Subcutaneous abdominal adipose tissue (tissue), 5 donors: ENCODE data around the gene THAP2.

ENCODE experiments used
- H3K27ac ChIP-seq: one replicate; pipeline ENCODE4 v1.7.0; 2013; ENCODE audit warnings: low read depth, mild to moderate bottlenecking, inconsistent platforms, low read length, moderate library complexity
- H3K27me3 ChIP-seq, 5 donors: one replicate each; pipeline ENCODE4 v1.7.0; 2013; ENCODE audit warnings: low read length in 5 of 5, inconsistent platforms in 1 of 5; ENCODE audit not compliant: control insufficient read depth in 5 of 5, insufficient read depth in 4 of 5
- H3K36me3 ChIP-seq, 5 donors: one replicate each; pipeline ENCODE4 v1.7.0; 2013; ENCODE audit warnings: low read length in 5 of 5; ENCODE audit not compliant: control insufficient read depth in 5 of 5, insufficient read depth in 5 of 5
- H3K4me1 ChIP-seq, 5 donors: one replicate each; pipeline ENCODE4 v1.7.0; 2013; ENCODE audit warnings: low read length in 5 of 5, mild to moderate bottlenecking in 3 of 5, moderate library complexity in 1 of 5; ENCODE audit not compliant: control insufficient read depth in 5 of 5, insufficient read depth in 5 of 5
- H3K4me3 ChIP-seq, 5 donors: one replicate each; pipeline ENCODE4 v1.7.0; 2013; ENCODE audit warnings: low read length in 5 of 5, low read depth in 1 of 5
- H3K9ac ChIP-seq, 5 donors: one replicate each; pipeline ENCODE4 v1.7.0; 2013; ENCODE audit warnings: low read length in 5 of 5, mild to moderate bottlenecking in 4 of 5, moderate library complexity in 3 of 5
- H3K9me3 ChIP-seq, 5 donors: one replicate each; pipeline ENCODE4 v1.7.0; 2013; ENCODE audit warnings: low read length in 5 of 5; ENCODE audit not compliant: control insufficient read depth in 5 of 5
- donor health status: healthy.
- donor health status: healthy.
- donor health status: healthy.
- donor health status: healthy.
- donor health status: healthy.

The THAP2 gene

GRCh38 chr12:71655907-71656306 lies 8.2 kb upstream of the THAP2 start:
- Histone ChIP-seq H3K9me3 (peaks cover 0 to 4% (median 0%) of the 10 kb centered on the region in 5 donors), H3K4me1 (peaks cover 0 to 7% (median 2%) of the 10 kb centered on the region in 5 donors), H3K27me3 (no peaks in the 10 kb centered on the region), H3K27ac (no peak overlapping the region), H3K36me3 (peaks cover 15 to 57% (median 29%) of the 10 kb centered on the region in 5 donors), H3K4me3 (no peak overlapping the region), H3K9ac (no peak overlapping the region)

GRCh38 chr12:71656740-71657139 lies 7.4 kb upstream of the THAP2 start:
- Histone ChIP-seq H3K9me3 (peaks cover 0 to 4% (median 0%) of the 10 kb centered on the region in 5 donors), H3K27ac (no peak overlapping the region), H3K9ac (no peak overlapping the region), H3K4me1 (peaks cover 0 to 13% (median 8%) of the 10 kb centered on the region in 5 donors), H3K4me3 (no peak overlapping the region), H3K36me3 (peaks cover 15 to 49% (median 28%) of the 10 kb centered on the region in 5 donors), H3K27me3 (no peaks in the 10 kb centered on the region)

GRCh38 chr12:71661977-71662530 lies 2.0 kb upstream of the THAP2 start:
- Histone ChIP-seq H3K9me3 (no peaks in the 10 kb centered on the region), H3K4me1 (peaks cover 2 to 27% (median 26%) of the 10 kb centered on the region in 5 donors), H3K27ac (peak overlapping the region; percentile 99)

GRCh38 chr12:71662849-71663560 lies 1.1 kb upstream of the THAP2 start:
- peaks cover 8 to 20% (median 18%) of the 10 kb centered on the region in 5 donors for H3K36me3 ChIP-seq
- H3K9ac ChIP-seq = peak overlapping the region; percentile 92 to 100 (median 99)
- H3K27ac ChIP-seq = peak overlapping the region; percentile 99
- no peaks in the 10 kb centered on the region for H3K9me3 ChIP-seq
- no peaks in the 10 kb centered on the region for H3K27me3 ChIP-seq
- peaks cover 2 to 27% (median 26%) of the 10 kb centered on the region in 5 donors for H3K4me1 ChIP-seq
- H3K4me3 ChIP-seq = peak overlapping the region; percentile 87 to 100 (median 97)

More at GRCh38 chr12:71661977-71662530, 2.0 kb upstream of the THAP2 start:
- H3K4me3 ChIP-seq = peak overlapping the region; percentile 87 to 100 (median 97)
- H3K36me3 ChIP-seq = peaks cover 12 to 27% (median 22%) of the 10 kb centered on the region in 5 donors
- peak overlapping the region; percentile 76 to 100 (median 99) for H3K9ac ChIP-seq
- H3K27me3 ChIP-seq = no peaks in the 10 kb centered on the region

- H3K4me3 ChIP-seq = peak overlapping the region; percentile 87 to 100 (median 97)
- peaks cover 0 to 6% (median 3%) of the 10 kb centered on the region in 5 donors for H3K36me3 ChIP-seq
- H3K9ac ChIP-seq = peak overlapping the region; percentile 93 to 100 (median 98)
- peak overlapping the region; percentile 99 for H3K27ac ChIP-seq
- H3K4me1 ChIP-seq = peaks cover 2 to 27% (median 26%) of the 10 kb centered on the region in 5 donors
- H3K27me3 ChIP-seq = no peaks in the 10 kb centered on the region
- H3K9me3 ChIP-seq = no peaks in the 10 kb centered on the region
Measured at GRCh38 chr12:71664411-71665089, 449 bp downstream of the THAP2 start.

- Histone ChIP-seq H3K9me3 (no peaks in the 10 kb centered on the region), H3K4me1 (peaks cover 2 to 27% (median 26%) of the 10 kb centered on the region in 5 donors), H3K36me3 (peaks cover 0 to under 1% (median 0%) of the 10 kb centered on the region in 5 donors), H3K27me3 (no peaks in the 10 kb centered on the region), H3K4me3 (peak overlapping the region; percentile 87 to 100 (median 97)), H3K9ac (peak overlapping the region in 4 of 5 donors; percentile 95 to 100 (median 98)), H3K27ac (peak overlapping the region; percentile 99)
Measured at GRCh38 chr12:71665090-71665463, 976 bp downstream of the THAP2 start.

- Histone ChIP-seq H3K27ac (no peak overlapping the region), H3K9ac (no peak overlapping the region), H3K4me3 (no peak overlapping the region), H3K4me1 (peaks cover 2 to 26% (median 20%) of the 10 kb centered on the region in 5 donors), H3K36me3 (no peaks in the 10 kb centered on the region), H3K27me3 (no peaks in the 10 kb centered on the region), H3K9me3 (no peaks in the 10 kb centered on the region)
Measured at GRCh38 chr12:71666259-71666658, 2.2 kb downstream of the THAP2 start.

- H3K4me3 ChIP-seq = no peak overlapping the region
- no peaks in the 10 kb centered on the region for H3K4me1 ChIP-seq
- H3K36me3 ChIP-seq = no peaks in the 10 kb centered on the region
- no peaks in the 10 kb centered on the region for H3K9me3 ChIP-seq
- no peaks in the 10 kb centered on the region for H3K27me3 ChIP-seq
- H3K27ac ChIP-seq = no peak overlapping the region
- H3K9ac ChIP-seq = no peak overlapping the region
Measured at GRCh38 chr12:71671311-71671710, 7.2 kb downstream of the THAP2 start.

- no peak overlapping the region for H3K4me3 ChIP-seq
- no peak overlapping the region for H3K9ac ChIP-seq
- H3K36me3 ChIP-seq = no peaks in the 10 kb centered on the region
- no peaks in the 10 kb centered on the region for H3K4me1 ChIP-seq
- H3K27ac ChIP-seq = no peak overlapping the region
- H3K27me3 ChIP-seq = no peaks in the 10 kb centered on the region
- H3K9me3 ChIP-seq = no peaks in the 10 kb centered on the region
Measured at GRCh38 chr12:71671816-71672215, 7.7 kb downstream of the THAP2 start.

GRCh38 chr12:71682466-71682865 lies 18.4 kb downstream of the THAP2 start:
- Histone ChIP-seq H3K9ac (no peak overlapping the region), H3K27ac (no peak overlapping the region), H3K27me3 (no peaks in the 10 kb centered on the region), H3K36me3 (no peaks in the 10 kb centered on the region), H3K4me1 (peaks cover 0 to 17% (median 14%) of the 10 kb centered on the region in 5 donors), H3K4me3 (no peak overlapping the region), H3K9me3 (no peaks in the 10 kb centered on the region)
